Uterus (tissue), 2 donors: ENCODE results near the gene SNX9.

Experiments
- POLR2A ChIP-seq, 2 donors: fragments of 450-650 bp; IDR thresholded peaks; one replicate each; pipeline ENCODE4 v1.6.1; 2016; ENCODE audit warnings: antibody characterized with exemption in 2 of 2, mild to moderate bottlenecking in 1 of 2, moderate library complexity in 1 of 2
- TF ChIP-seq, protein P1 (sequence below), 4 experiments: fragments of 200-600 bp in 2 of 4; fragments of 450-650 bp in 2 of 4; sonication (generic) in 2 of 4; IDR thresholded peaks; one replicate each; pipeline ENCODE4 v1.5.1; 2016 to 2019; ENCODE audit warnings: antibody characterized with exemption in 4 of 4, mild to moderate bottlenecking in 2 of 4, moderate library complexity in 1 of 4

DNA sequence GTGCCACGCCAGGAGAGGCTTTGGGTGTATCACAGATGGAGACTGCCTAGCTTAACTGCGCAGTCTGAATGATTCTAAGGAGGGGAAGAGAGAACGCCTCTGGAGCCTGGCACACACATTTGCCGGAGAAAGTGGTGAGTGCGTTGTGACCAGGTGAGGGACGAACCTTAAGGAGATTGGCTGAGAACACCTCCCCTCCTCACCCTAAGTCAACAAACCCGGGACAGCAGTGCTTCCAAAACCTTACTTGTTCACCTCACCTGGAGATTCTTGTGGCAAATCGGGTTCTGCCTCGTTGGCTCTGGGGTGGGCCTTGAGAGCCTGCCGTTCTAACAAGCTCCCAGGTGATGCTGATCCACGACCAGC, 168.0 kb downstream of the SNX9 start:
- TF ChIP-seq POLR2A (IDR thresholded peaks at IDR 0.05): no peak
- TF ChIP-seq, protein P1, sequence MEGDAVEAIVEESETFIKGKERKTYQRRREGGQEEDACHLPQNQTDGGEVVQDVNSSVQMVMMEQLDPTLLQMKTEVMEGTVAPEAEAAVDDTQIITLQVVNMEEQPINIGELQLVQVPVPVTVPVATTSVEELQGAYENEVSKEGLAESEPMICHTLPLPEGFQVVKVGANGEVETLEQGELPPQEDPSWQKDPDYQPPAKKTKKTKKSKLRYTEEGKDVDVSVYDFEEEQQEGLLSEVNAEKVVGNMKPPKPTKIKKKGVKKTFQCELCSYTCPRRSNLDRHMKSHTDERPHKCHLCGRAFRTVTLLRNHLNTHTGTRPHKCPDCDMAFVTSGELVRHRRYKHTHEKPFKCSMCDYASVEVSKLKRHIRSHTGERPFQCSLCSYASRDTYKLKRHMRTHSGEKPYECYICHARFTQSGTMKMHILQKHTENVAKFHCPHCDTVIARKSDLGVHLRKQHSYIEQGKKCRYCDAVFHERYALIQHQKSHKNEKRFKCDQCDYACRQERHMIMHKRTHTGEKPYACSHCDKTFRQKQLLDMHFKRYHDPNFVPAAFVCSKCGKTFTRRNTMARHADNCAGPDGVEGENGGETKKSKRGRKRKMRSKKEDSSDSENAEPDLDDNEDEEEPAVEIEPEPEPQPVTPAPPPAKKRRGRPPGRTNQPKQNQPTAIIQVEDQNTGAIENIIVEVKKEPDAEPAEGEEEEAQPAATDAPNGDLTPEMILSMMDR (IDR thresholded peaks at IDR 0.05): no peak
